ENCODE data around the gene NT5DC2. TPM values are rescaled to one million over a fixed set of nuclear protein-coding genes. Genes with fewer than 3 reads are reported as not detected.

The NT5DC2 gene
- total and polyA plus RNA-seq, 2 of the 8 experiments (the other 6 are each of a cell fraction or from before 2014, with no cell fraction given), result 331 to 477 TPM

GRCh38 chr3:52502001-52502400, 31.7 kb downstream of the NT5DC2 start:
- CTCF ChIA-PET (ENCODE audit: partially characterized antibody), result interaction anchor here (0.7 to 3.8 kb wide), 8 partner anchors 8 to 55 kb away, joined by 3 to 13 read pairs (median 8); no protein-coding TSS in a partner anchor

More at GRCh38 chr3:52502001-52502400, 31.7 kb downstream of the NT5DC2 start:
- H3K4ac ChIP-seq (replicated peaks; ENCODE audit: insufficient read length, low read depth, low read length), result no peak overlapping the region
- H2BK5ac ChIP-seq (ENCODE audit: low read depth, low read length), result no peak overlapping the region
- no peaks in the 10 kb centered on the region for H3K79me2 ChIP-seq (ENCODE audit: control insufficient read depth in 1 of 2, insufficient read depth in 2 of 2, low read length in 2 of 2)
- no peaks in the 10 kb centered on the region; a peak in 1 of 7 replicates for H3K27me3 ChIP-seq (replicated peaks in 1 of 4; ENCODE audit: control insufficient read depth in 3 of 4, extremely low read depth in 1 of 4, insufficient read depth in 3 of 4, low read length in 3 of 4)
- POLR2A ChIA-PET (ENCODE audit: partially characterized antibody), result interaction anchor here (1.2 to 2.1 kb wide), 2 partner anchors 10 to 34 kb away, joined by 3 to 6 read pairs; partner anchors contain the start of gene UQCC5
- no peak overlapping the region for H4K91ac ChIP-seq (replicated peaks; ENCODE audit: insufficient read length, low read length)
- H2BK20ac ChIP-seq (ENCODE audit: low read length), result no peak overlapping the region
- H2BK12ac ChIP-seq (ENCODE audit: low read depth, low read length), result no peak overlapping the region
- H3K23ac ChIP-seq (ENCODE audit: insufficient read length), result no peak overlapping the region
- H3K9ac ChIP-seq (replicated peaks in 1 of 4; ENCODE audit: extremely low read depth in 1 of 4, low read depth in 3 of 4, low read length in 3 of 4), result no peak overlapping the region
- no peak overlapping the region for H2BK120ac ChIP-seq (replicated peaks; ENCODE audit: low read depth, low read length)
- H2BK15ac ChIP-seq (ENCODE audit: low read length), result no peak overlapping the region
- H3K27ac ChIP-seq (ENCODE audit: low read depth, low read length), result no peak overlapping the region
- no peak overlapping the region for H4K5ac ChIP-seq (ENCODE audit: insufficient read length, low read depth, low read length)
- WGBS, 2 experiments (ENCODE audit: extremely low coverage in 1 of 2, insufficient coverage in 1 of 2, insufficient read length in 1 of 2, insufficient replicate concordance in 2 of 2, low coverage in 1 of 2, low lambda C conversion rate in 2 of 2, missing lambda C conversion rate in 1 of 2), result 86% methylated on average over 10 of the region's 11 CpGs; no CpG with 5 or more reads in 1 of the 2 experiments
- no peak overlapping the region for H3K4me2 ChIP-seq (ENCODE audit: insufficient read depth in 1 of 2, low read depth in 2 of 2, low read length in 2 of 2)
- no peak for TF ChIP-seq HDAC6 (IDR thresholded peaks at IDR 0.05; ENCODE audit: low read depth, low read length)
- TF ChIP-seq NRF1 (IDR thresholded peaks at IDR 0.05; ENCODE audit: low read depth, low read length), result no peak
- no peak for TF ChIP-seq CEBPB (IDR thresholded peaks at IDR 0.05; ENCODE audit: low read depth, low read length)
- no peak for TF ChIP-seq SP2 (IDR thresholded peaks at IDR 0.05; ENCODE audit: low read length)
- no peak overlapping the region for H4K8ac ChIP-seq (ENCODE audit: extremely low read depth, insufficient read depth, low read length)
- no peak for FAIRE-seq
- H3K18ac ChIP-seq (ENCODE audit: extremely low read depth, low read length), result no peak overlapping the region
- no peaks in the 10 kb centered on the region for H4K20me1 ChIP-seq (replicated peaks in 1 of 2; ENCODE audit: control insufficient read depth in 1 of 2, insufficient read depth in 2 of 2, low read length in 2 of 2)
- no peak overlapping the region for H3K4me3 ChIP-seq (ENCODE audit: extremely low read depth in 1 of 4, insufficient read depth in 2 of 4, low read depth in 3 of 4, low read length in 4 of 4)
- H3K14ac ChIP-seq (ENCODE audit: insufficient read length), result no peak overlapping the region
- H2AK5ac ChIP-seq (ENCODE audit: low read depth, low read length), result no peak overlapping the region
- H3K36me3 ChIP-seq (ENCODE audit: control insufficient read depth in 2 of 4, insufficient read depth in 4 of 4, low read length in 3 of 4), result no peaks in the 10 kb centered on the region
- no peak for DNase-seq (ENCODE audit: low read depth in 1 of 2, low spot score in 2 of 2)
- no peak overlapping the region for H2AFZ ChIP-seq (ENCODE audit: low read length)
- H3K56ac ChIP-seq (replicated peaks; ENCODE audit: insufficient read length, low read depth, low read length), result no peak overlapping the region
- H3K9me3 ChIP-seq (ENCODE audit: insufficient read depth in 2 of 2, low read depth in 1 of 2, low read length in 1 of 2), result no peaks in the 10 kb centered on the region
- H3K23me2 ChIP-seq (ENCODE audit: low read depth, low read length), result no peaks in the 10 kb centered on the region
- peaks cover 0 to 9% (median 5%) of the 10 kb centered on the region in 4 experiments; a peak in 4 of 7 replicates for H3K4me1 ChIP-seq (replicated peaks in 1 of 4; ENCODE audit: control insufficient read depth in 3 of 4, insufficient read depth in 4 of 4, low read length in 3 of 4)
- no peaks in the 10 kb centered on the region for H3K79me1 ChIP-seq (ENCODE audit: low read depth, low read length)
